Measurements from ENCODE around the gene ZSCAN25. TPM values are rescaled to one million over a fixed set of nuclear protein-coding genes. Genes with fewer than 3 reads are reported as not detected.
"Not testable (repeated sequence)": the region's sequence is repeated elsewhere in the genome, so short reads cannot be mapped to it uniquely, and the experiment has no call there.

Gene ZSCAN25
- polyA plus RNA-seq, 1 donor from 2014 or later, result 12.2 TPM

GRCh38 chr7:99653754-99654153, 37.0 kb downstream of the ZSCAN25 start:
- Histone ChIP-seq H3K79me2 (replicated peaks; ENCODE audit: insufficient read depth, low read length) (no peaks in the 10 kb centered on the region), H3K27ac (ENCODE audit: low read length) (no peak overlapping the region), H2AFZ (ENCODE audit: low read depth, low read length) (no peak overlapping the region), H4K20me1 (ENCODE audit: insufficient read depth) (no peaks in the 10 kb centered on the region), H3K4me2 (ENCODE audit: low read length) (no peak overlapping the region), H3K9me2 (ENCODE audit: insufficient read depth, low read length) (no peaks in the 10 kb centered on the region), H3K27me3 (ENCODE audit: insufficient read depth, low read depth, low read length) (no peaks in the 10 kb centered on the region), H3K9me3 (ENCODE audit: low read length) (no peaks in the 10 kb centered on the region), H3F3A (ENCODE audit: insufficient read depth, low read length, poor library complexity, severe bottlenecking) (no peaks in the 10 kb centered on the region), H3K9ac (ENCODE audit: low read length) (no peak overlapping the region), H3K4me3 (ENCODE audit: low read length) (no peak overlapping the region), H3K36me3 (ENCODE audit: insufficient read depth, low read length) (no peaks in the 10 kb centered on the region)
- TF ChIP-seq TAF1 (IDR thresholded peaks at IDR 0.05; ENCODE audit: low read depth) (no peak), POLR2AphosphoS5 (IDR thresholded peaks at IDR 0.05) (no peak), REST (IDR thresholded peaks at IDR 0.05; ENCODE audit: borderline replicate concordance) (no peak), RAD21 (conservative IDR thresholded peaks at IDR 0.05) (no peak), MXI1 (conservative IDR thresholded peaks at IDR 0.05; ENCODE audit: poor library complexity, severe bottlenecking) (no peak), EZH2 (IDR thresholded peaks at IDR 0.05; ENCODE audit: borderline replicate concordance, insufficient read depth, low read length, poor library complexity, severe bottlenecking) (no peak), EP300 (conservative IDR thresholded peaks at IDR 0.05; ENCODE audit: poor library complexity, severe bottlenecking) (no peak)

GRCh38 chr7:99654626-99655025, 37.9 kb downstream of the ZSCAN25 start:
- not testable (repeated sequence) for H3K27ac ChIP-seq (ENCODE audit: low read length); H3K79me2 ChIP-seq (replicated peaks; ENCODE audit: insufficient read depth, low read length); H3K36me3 ChIP-seq (ENCODE audit: insufficient read depth, low read length); H4K20me1 ChIP-seq (ENCODE audit: insufficient read depth); H3F3A ChIP-seq (ENCODE audit: insufficient read depth, low read length, poor library complexity, severe bottlenecking); H3K9me2 ChIP-seq (ENCODE audit: insufficient read depth, low read length); H3K9ac ChIP-seq (ENCODE audit: low read length); H3K9me3 ChIP-seq (ENCODE audit: low read length); H2AFZ ChIP-seq (ENCODE audit: low read depth, low read length); H3K4me2 ChIP-seq (ENCODE audit: low read length); H3K4me3 ChIP-seq (ENCODE audit: low read length); H3K27me3 ChIP-seq (ENCODE audit: insufficient read depth, low read depth, low read length)

- H3K36me3 ChIP-seq (ENCODE audit: insufficient read depth, low read length); H3K9ac ChIP-seq (ENCODE audit: low read length); H3K27ac ChIP-seq (ENCODE audit: low read length); H4K20me1 ChIP-seq (ENCODE audit: insufficient read depth); H3K9me3 ChIP-seq (ENCODE audit: low read length); H3K4me3 ChIP-seq (ENCODE audit: low read length); H3K9me2 ChIP-seq (ENCODE audit: insufficient read depth, low read length); H2AFZ ChIP-seq (ENCODE audit: low read depth, low read length); H3F3A ChIP-seq (ENCODE audit: insufficient read depth, low read length, poor library complexity, severe bottlenecking); H3K79me2 ChIP-seq (replicated peaks; ENCODE audit: insufficient read depth, low read length); H3K27me3 ChIP-seq (ENCODE audit: insufficient read depth, low read depth, low read length); H3K4me2 ChIP-seq (ENCODE audit: low read length): not testable (repeated sequence)
These were observed 41.1 kb downstream of the ZSCAN25 start for GRCh38 chr7:99657879-99658278.

Measured in neural cell (in vitro differentiated cells).